Measurements from ENCODE around the gene UBXN1.

GRCh38 chr11:62682518-62682917, 3.6 kb upstream of the UBXN1 start:
- TF ChIP-seq POLR2A (IDR thresholded peaks at IDR 0.05), result no peak
- no peak for TF ChIP-seq CTCF (IDR thresholded peaks at IDR 0.05)

Measured in thyroid gland (tissue), 4 donors.